ENCODE measurements around the gene DENR.

The DENR gene

DNA sequence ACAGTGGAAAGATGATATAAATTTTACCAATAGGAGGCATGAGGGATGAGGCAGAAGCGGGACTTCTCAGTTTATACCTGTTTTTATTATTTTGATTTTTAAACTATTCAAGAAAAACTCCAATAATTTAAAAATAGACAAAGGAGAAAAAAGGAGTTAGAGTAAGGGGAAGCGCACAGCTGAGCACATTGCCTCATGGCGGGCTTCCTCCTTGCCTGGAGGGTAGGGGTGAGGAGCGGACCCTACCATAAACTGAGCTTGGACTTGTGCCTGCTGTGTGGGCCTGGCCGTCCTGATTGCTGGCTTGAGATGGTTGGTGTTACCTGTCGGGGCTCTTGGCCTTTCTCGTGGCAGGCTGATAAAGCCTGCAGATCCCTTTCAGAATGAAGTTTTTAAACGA, 67.5 kb downstream of the DENR start:
- no peak for DNase-seq (ENCODE audit: low read depth)

Measured in T follicular helper cell (primary cell).